Femur (tissue), 1 donor: Measurements from ENCODE around the gene ITSN1.
"Not testable (repeated sequence)": the region's sequence is repeated elsewhere in the genome, so short reads cannot be mapped to it uniquely, and the experiment has no call there.

Experiments
- DNase-seq: peaks from one replicate; pipeline ENCODE4 v3.0.0-alpha.2; 2017

ITSN1 gene

GRCh38 chr21:33899199-33899598 is 256.9 kb downstream of the ITSN1 start:
- no peak for DNase-seq

DNA sequence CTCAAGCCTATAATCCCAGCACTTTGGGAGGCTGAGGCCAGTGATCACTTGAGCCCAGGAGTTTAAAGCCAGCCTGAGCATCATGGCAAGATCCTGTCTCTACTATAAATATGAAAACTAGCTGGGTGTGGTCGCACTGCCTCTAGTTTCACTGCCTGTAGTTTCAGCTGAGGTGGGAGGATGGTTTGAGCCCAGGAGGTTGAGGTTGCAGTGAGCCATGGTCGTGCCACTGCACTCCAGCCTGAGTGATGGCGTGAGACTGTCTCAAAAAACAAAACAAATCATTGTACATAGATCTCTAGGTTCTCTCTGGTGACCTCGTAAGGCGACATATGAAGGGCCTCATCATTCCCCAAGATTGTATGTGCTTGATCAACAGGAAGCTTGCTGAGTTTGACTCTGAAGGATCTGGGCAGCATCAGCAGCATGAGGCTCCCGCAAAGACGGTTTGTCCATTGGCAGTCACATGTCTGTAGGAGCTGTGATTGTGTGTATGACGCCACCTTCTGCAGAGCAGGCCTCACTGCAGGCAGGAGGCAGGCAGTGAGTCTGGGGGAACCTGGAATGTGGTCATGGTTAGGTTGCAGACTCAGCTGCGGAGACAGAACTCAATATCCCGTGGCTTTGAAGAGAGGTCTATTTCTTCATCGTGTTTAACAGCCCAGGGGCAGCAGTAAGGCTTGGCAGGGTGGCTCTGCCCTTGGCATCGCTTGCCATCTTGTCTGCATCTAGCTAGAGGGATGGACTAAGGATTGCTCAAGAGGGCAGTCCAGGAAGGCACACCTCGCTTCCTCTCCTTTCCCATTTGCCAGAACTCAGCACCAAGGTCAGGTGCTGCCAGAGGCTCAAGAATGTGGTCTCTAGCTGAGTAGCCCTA is 259.3 kb downstream of the ITSN1 start:
- DNase-seq, result peak; percentile 58

- no peak for DNase-seq
Observed at GRCh38 chr21:33902349-33902748, 260.0 kb downstream of the ITSN1 start.

- DNase-seq, result no peak
Observed at GRCh38 chr21:33904041-33904440, 261.7 kb downstream of the ITSN1 start.

DNA sequence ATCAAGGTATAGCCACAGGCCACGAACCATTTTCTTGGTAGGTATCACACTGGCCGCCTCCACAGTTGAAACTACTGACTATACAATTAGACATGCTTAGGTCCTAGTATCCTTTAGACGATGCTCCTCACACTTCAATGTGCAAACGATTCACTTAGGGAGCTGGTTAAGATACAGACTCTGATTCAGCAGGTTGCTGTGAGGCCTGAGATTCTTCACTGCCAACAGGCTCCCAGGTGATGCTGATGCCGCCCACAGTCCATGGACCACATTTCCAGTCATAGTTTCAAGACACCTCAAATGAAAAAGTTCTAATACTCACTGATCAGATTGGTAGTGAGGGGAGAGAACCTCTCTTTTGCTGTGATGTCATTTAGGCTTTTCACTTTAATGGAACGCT is 266.5 kb downstream of the ITSN1 start:
- DNase-seq, result no peak

GRCh38 chr21:33909756-33910155 is 267.5 kb downstream of the ITSN1 start:
- DNase-seq, result no peak

DNA sequence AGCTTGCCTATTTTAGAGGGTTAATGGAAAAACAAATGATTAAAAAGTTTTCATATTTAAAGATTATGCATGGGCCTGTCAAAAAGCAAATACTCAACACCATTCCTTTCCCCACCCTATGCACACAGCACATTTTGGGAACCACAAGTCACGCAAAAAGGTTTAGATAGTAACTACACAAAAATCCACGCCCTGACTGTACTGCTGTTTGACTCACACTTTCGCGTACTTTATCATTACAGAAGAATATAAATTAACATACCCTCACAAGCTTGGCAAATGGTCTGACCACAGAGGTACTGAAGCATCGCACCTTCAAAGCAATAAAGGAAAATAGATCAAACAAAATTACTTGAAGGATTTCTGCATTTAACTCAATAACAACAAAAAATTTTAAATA is 271.9 kb downstream of the ITSN1 start:
- DNase-seq, result no peak

DNA sequence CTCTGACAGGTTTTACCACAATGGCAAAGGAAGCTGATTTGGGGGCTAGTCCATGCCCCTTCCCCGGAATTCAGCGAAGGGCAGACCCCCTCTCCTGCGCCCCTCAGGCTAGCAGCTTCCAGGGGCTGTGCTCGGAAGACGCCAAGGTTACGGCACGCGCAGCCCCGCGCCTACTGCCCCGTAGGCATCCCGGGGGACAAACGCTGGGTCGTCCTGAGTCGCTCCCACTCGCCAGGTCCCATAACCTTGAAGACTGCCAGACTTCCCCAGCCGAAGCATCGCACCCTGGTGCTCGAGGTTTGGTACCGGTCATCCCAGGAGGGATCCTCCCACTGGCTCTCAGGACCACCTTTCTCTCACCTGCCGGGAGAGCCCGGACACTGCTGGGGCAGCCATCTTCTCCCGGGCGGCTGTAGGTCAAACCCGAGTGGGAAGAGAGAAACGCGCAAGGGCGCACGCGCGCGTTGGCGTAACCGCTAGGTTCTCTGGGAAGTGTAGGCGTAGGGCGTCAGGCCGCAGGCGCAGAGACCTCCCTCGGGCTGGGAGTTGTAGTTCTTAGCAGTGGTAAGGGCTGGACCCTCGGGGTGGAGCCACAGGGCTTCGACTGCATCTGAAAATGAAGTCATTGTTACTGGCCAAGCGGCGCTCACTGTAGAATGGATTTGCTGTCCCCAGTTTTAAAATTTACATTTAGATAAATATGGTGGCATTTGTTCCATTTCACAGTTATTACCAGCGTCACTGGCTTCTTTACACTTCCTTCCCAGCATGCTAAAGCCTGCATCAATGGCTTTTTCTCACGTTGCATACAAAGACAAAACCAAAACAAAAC is 273.3 kb downstream of the ITSN1 start, which contains the start of gene ATP5PO:
Gene ATP5PO (minus strand): TSS at position 437 of the 832 bp plus-strand sequence. CDS start 41 bp downstream, at position 396.
- DNase-seq, result peak; percentile 99

DNA sequence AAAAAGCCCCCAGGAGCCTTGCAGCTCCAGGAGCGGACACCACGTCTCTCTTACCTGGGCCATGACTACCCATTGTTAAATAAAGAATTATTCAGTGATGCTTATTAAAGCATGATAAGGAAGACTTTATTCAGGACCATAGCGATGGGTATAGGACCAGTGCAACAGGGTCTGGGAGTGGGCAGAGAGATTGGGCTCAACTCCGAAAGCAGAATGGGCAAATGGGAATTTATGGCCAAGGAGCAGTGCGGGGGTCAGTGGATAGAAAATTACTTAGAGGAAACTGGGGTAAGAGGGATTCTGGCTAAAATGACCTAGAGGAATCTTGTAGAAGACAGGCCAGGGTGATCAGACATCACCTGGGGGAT is 273.9 kb downstream of the ITSN1 start:
- DNase-seq, result no peak

GRCh38 chr21:33917421-33917820 is 275.1 kb downstream of the ITSN1 start:
- no peak for DNase-seq

DNA sequence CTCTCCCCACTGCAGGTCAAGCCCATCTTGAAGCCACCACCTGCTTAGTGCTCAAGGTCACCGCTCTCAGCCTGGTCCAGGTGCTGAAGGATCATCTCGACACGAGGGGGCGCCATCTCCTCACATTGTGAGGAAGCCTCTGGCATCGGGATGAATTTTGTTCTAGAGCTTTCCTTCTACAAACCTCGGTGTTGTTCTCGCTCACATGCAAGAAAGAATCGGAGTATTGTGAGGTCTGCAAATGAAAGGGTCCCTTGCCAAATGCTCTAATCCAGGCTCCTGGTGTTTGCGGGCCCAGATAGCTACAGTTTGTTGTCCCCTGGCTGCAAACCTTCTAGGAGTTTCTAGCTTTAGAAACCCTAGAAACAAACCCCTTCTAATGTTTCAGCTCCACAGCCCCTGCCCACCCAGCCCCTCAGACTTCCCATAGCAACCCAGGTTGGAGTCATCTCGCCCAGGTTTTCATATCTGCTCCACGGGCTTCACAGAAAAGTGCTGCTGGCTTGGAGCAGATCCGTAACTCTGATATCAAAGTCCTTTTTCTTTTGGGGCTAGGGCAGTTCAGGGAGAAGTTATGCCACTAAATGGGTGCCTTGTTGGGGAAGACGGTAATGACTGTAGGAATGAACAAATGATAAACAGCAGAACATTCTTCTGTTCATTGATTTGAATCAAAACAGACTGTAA is 281.9 kb downstream of the ITSN1 start:
- peak; percentile 89 for DNase-seq

- no peak for DNase-seq
Observed at GRCh38 chr21:33924766-33925100, 282.4 kb downstream of the ITSN1 start.

DNA sequence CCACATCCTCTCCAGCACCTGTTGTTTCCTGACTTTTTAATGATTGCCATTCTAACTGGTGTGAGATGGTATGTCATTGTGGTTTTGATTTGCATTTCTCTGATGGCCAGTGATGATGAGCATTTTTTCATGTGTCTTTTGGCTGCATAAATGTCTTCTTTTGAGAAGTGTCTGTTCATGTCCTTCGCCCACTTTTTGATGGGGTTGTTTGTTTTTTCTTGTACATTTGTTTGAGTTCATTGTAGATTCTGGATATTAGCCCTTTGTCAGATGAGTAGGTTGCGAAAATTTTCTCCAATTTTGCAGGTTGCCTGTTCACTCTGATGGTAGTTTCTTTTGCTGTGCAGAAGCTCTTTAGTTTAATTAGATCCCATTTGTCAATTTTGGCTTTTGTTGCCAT is 283.9 kb downstream of the ITSN1 start:
- not testable (repeated sequence) for DNase-seq

- DNase-seq, result not testable (repeated sequence)
Observed at GRCh38 chr21:33931052-33931798, 288.9 kb downstream of the ITSN1 start.

GRCh38 chr21:33931799-33932390 is 289.6 kb downstream of the ITSN1 start:
- DNase-seq, result no peak

DNA sequence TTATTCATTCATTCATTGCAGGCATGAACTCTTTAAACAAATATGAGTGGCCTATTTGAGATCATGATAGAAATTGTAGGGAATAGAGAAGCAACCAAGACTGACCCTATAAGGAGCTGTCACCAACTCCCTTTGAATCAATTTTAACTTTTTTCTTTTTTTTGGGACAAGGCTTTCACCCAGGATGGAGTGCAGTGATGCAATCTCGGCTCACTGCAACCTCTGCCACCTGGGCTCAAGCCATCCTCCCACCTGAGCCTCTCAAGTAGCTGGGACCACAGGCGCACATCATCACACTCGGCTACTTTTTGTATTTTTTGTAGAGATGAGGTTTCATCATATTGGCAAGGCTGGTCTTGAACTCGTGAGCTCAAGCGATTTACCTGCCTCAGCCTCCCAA is 290.4 kb downstream of the ITSN1 start:
- no peak for DNase-seq

- no peak for DNase-seq
Observed at GRCh38 chr21:33936301-33937038, 294.2 kb downstream of the ITSN1 start.

DNA sequence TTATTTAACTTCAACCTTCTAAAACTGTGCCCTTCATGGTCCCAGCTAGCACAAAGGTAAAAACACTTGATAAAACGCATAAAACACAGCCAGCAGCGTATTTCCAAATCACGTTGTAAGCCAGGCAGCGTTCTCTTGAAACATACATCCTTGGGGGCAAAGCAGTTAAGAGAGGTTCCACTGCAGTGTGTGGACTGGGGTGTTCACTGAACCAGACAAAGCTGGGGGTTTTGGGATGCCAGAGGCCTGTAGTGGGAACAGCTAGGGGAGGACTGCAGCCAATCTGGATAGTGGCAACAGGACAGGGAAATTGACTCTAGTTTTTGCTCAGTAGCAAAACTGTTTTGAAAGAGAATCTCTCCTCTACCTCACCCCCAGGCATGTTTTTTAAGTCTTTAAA is 294.8 kb downstream of the ITSN1 start:
- DNase-seq, result no peak

DNA sequence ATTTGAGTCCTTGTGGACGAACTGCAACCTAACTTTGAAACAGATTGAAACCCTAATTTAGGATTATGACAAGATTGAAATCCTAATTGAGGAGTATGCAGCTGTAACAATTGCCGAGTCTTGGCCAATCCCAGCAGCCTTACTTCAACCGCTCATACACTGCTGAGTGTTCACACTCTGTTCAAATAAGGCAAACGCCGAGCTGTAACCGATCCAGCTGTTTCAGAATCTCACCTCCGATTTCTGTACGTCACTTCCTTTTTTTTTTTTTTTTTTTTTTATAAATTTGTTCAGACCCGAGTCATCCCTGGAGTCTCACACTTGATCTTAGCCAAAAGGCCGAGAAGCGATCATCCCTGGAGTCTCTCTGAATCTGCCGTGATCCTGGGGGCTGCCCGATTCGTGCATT is 295.6 kb downstream of the ITSN1 start:
- DNase-seq, result no peak

- DNase-seq, result no peak
Observed at GRCh38 chr21:33938381-33938780, 296.1 kb downstream of the ITSN1 start.

DNA sequence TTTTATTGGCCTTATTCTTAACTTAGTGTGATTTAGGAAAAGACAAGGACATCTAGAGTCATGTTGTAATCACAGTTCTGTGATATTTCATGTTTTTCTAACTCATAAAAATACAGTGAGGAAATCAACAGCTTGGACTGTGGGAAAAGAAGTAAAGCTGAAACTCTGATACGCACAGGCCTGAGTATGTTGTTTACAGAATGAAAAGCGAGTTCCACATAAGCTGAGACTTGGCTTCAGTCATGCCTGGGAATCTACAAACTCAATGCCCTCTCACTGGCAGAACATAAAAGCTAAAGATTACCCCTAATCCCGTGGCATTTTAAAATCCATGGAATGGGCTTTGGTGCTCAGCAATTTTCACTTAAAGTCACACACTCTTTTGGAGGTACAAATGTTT is 296.9 kb downstream of the ITSN1 start:
- DNase-seq, result no peak
